Spleen (tissue), 11 donors: ENCODE data around the gene IL7R. TPM values are rescaled to one million over a fixed set of nuclear protein-coding genes. Genes with fewer than 3 reads are reported as not detected.
"Not testable (repeated sequence)": the region's sequence is repeated elsewhere in the genome, so short reads cannot be mapped to it uniquely, and the experiment has no call there.

ENCODE experiments used
- DNase-seq: peaks from one replicate; pipeline ENCODE4 v3.0.0-alpha.2; 2020
- H3K27ac ChIP-seq, 8 donors: fragments of 200-600 bp; sonication (generic) in 7 of 8; 1 replicate in 4 of 8; 2 replicates in 4 of 8; pipeline versions ENCODE4 v1.5.0 to v1.8.0; 2016 to 2021; ENCODE audit warnings: inconsistent platforms in 4 of 8, mild to moderate bottlenecking in 4 of 8, moderate library complexity in 1 of 8
- H3K27me3 ChIP-seq, 7 donors: fragments of 200-600 bp; sonication (generic) in 6 of 7; replicated peaks in 1 of 7; 1 replicate in 4 of 7; 2 replicates in 3 of 7; pipeline versions ENCODE4 v1.5.0 to v1.8.0; 2016 to 2021; ENCODE audit warnings: inconsistent platforms in 3 of 7, mild to moderate bottlenecking in 1 of 7
- H3K36me3 ChIP-seq, 6 donors: fragments of 200-600 bp; sonication (generic) in 5 of 6; 1 replicate in 4 of 6; 2 replicates in 2 of 6; pipeline versions ENCODE4 v1.5.0 to v1.8.0; 2016 to 2021; ENCODE audit warnings: inconsistent platforms in 2 of 6
- H3K4me1 ChIP-seq, 6 donors: fragments of 200-600 bp; sonication (generic) in 5 of 6; 1 replicate in 3 of 6; 2 replicates in 3 of 6; pipeline versions ENCODE4 v1.5.0 to v1.8.0; 2016 to 2021; ENCODE audit warnings: inconsistent platforms in 3 of 6
- H3K4me3 ChIP-seq, 8 donors: fragments of 200-600 bp; sonication (generic) in 7 of 8; 1 replicate in 4 of 8; 2 replicates in 4 of 8; pipeline versions ENCODE4 v1.5.0 to v1.8.0; 2016 to 2021; ENCODE audit warnings: inconsistent platforms in 4 of 8, mild to moderate bottlenecking in 4 of 8, moderate library complexity in 2 of 8
- H3K9me3 ChIP-seq, 8 donors: fragments of 200-600 bp; sonication (generic) in 7 of 8; 1 replicate in 4 of 8; 2 replicates in 4 of 8; pipeline versions ENCODE4 v1.5.0 to v1.8.0; 2016 to 2021; ENCODE audit warnings: inconsistent platforms in 4 of 8
- CTCF ChIP-seq, 11 experiments: fragments of 200-600 bp in 7 of 11; fragments of 450-650 bp in 4 of 11; sonication (generic) in 4 of 11; IDR thresholded peaks in 8 of 11; conservative IDR thresholded peaks in 3 of 11; 1 replicate in 7 of 11; 2 replicates in 4 of 11; pipeline versions ENCODE4 v1.4.0 to v1.8.0; 2016 to 2021; ENCODE audit warnings: antibody characterized with exemption in 11 of 11, inconsistent platforms in 4 of 11, mild to moderate bottlenecking in 1 of 11
- POLR2A ChIP-seq, 3 donors: fragments of 450-650 bp; IDR thresholded peaks; one replicate each; pipeline ENCODE4 v1.5.1; 2017; ENCODE audit warnings: antibody characterized with exemption in 3 of 3, mild to moderate bottlenecking in 1 of 3
- POLR2AphosphoS5 ChIP-seq, 3 donors: sonication (generic); formaldehyde crosslinking; IDR thresholded peaks; one replicate each; pipeline ENCODE4 v1.5.1; 2017; ENCODE audit warnings: antibody characterized with exemption in 3 of 3
- WGBS, 5 donors: extraction: QIAGEN DNeasy Blood & Tissue Kit in 3 of 5; methylation state at CpG; one replicate each; pipeline versions ENCODE4 v1.1.5 to v1.1.7; 2013 to 2018; 5-methylcytosine and 5-hydroxymethylcytosine counted together
- intact Hi-C: fragments of 100-400 bp; cut with DNase I; formaldehyde crosslinking; loops from one replicate; pipeline ENCODE4 v1.15.0; 2023; ENCODE audit warnings: low total_unique reads
- polyA plus RNA-seq, 3 donors: library from polyadenylated mRNA; stranded (reverse); fragments of 200-250 nt; gene quantifications; one replicate each; pipeline ENCODE4 v1.2.1, GENCODE V29; 2013
- total RNA-seq, 7 donors: library from RNA; depleted of rRNA in 3 of 7; stranded (reverse); fragments of >200 nt in 3 of 7; fragmentation: NEBNext Ultra II Directional in 4 of 7; extraction: Animal tissue kit (Norgen Biotek cat#: 25700) in 4 of 7; gene quantifications; one replicate each; pipeline versions ENCODE4 v1.1.0 to v1.2.1, GENCODE V29; 2016 to 2021
- donor health status: healthy with polysubstance abuse.
- donor health status: DM: no; HTN: no; CAD: no; lungs with moderate emphysema.
- donor health status: DM: no; HTN: no; CAD: no.
- donor health status: Bipolar disorder and iron deficiency.
- donor health status: healthy.
- donor health status: DM: no; HTN: no; CAD: no.
- donor health status: DM: yes; HTN: yes; CAD: no.

IL7R gene
- total and polyA plus RNA-seq, 10 donors = 13.5 to 280 (median 96.0) TPM

DNA sequence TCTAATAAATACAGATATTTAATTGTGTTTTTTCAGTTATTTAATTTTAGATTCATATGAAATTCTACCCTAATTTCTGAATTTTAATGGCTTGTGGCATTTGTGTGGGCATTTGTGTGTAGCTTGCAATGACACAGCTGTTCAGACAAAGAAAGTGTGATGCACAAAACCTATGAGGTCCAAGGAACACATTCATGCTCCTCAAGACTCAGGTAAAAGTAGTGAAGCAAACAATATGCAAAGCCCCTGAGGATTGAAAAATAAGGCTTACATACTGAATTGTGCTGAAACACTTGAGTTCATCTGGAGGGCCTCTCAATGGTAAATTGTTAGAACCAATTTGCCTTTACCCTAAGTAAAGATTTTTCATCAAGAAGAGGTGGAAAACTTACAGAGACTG lies 28.1 kb downstream of the IL7R start:
- Histone ChIP-seq H3K4me1 (peaks cover 0 to 20% (median 7%) of the 10 kb centered on the region in 6 donors), H3K27me3 (no peaks in the 10 kb centered on the region), H3K4me3 (no peak overlapping the region), H3K27ac (no peak overlapping the region), H3K36me3 (no peaks in the 10 kb centered on the region), H3K9me3 (no peaks in the 10 kb centered on the region)
- no peak for DNase-seq
- TF ChIP-seq POLR2AphosphoS5 (IDR thresholded peaks at IDR 0.05) (no peak), CTCF (IDR thresholded peaks at IDR 0.05 in 8 of 11, conservative IDR thresholded peaks at IDR 0.05 in 3 of 11) (no peak), POLR2A (IDR thresholded peaks at IDR 0.05) (no peak)
- intact Hi-C loops = no loop called here

DNA sequence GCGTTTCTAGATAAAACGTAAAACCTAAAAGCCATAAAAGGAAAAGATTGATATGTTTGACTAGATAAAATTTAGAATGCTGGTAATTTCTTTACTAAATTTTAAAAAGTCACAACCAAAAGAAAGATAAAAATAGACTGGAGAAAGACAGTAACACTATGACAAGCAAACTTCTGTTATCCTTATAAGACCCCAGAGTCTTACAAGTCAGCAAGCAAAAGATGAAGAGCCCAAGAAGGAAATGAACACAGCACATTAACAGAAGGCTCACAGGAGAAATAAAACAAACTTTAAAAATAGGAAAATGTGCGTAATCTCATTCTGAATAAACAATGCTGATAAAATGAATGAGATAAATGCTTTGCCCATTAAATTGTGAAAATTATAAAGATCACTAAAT lies 29.7 kb downstream of the IL7R start:
- Histone ChIP-seq H3K27ac (no peak overlapping the region), H3K27me3 (no peaks in the 10 kb centered on the region), H3K4me3 (no peak overlapping the region), H3K4me1 (peaks cover 0 to 17% (median 7%) of the 10 kb centered on the region in 6 donors), H3K9me3 (no peaks in the 10 kb centered on the region), H3K36me3 (no peaks in the 10 kb centered on the region)
- TF ChIP-seq POLR2A (IDR thresholded peaks at IDR 0.05) = no peak
- TF ChIP-seq CTCF (IDR thresholded peaks at IDR 0.05 in 8 of 11, conservative IDR thresholded peaks at IDR 0.05 in 3 of 11) = no peak
- no peak for TF ChIP-seq POLR2AphosphoS5 (IDR thresholded peaks at IDR 0.05)
- 59 to 81% (median 75%) methylated on average over 3 of the region's 3 CpGs for WGBS, 5 donors
- DNase-seq = no peak
- intact Hi-C loops = no loop called here

DNA sequence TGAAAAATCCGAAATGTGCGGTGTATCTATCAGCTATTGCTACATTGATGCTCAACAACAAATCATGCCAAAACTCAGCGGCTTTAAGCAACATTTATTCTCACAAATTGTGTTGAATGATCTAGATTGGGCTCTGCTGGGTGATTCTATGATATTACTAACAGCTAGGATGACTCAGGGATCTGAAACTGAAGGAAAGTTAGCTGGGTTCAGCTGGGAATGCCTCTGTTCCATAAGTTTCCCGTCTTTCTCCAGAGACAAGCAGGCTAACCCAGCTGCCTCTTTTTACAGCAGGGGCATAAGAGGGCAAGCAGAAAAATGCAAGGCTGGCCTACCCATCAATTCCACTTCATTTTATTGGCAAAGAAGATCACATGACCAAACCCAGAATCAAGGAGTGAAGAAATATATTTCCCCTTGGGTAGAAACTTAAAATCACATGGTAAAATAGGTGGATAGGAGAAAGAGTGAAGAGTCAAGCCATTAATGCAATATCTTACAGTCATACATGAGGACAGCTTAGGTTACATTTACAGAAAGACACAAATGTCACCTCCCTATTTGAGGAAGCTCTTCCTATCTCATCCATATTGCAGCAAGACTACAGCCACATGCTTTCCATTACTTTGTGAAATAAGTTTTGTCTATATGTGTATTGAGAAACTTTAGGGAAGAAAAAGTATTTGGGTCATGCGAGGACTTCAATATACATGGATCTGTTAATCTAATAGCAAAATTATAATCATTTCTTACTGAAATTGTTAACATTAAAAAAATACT lies 30.8 kb downstream of the IL7R start:
- H3K36me3 ChIP-seq = no peaks in the 10 kb centered on the region
- TF ChIP-seq POLR2AphosphoS5 (IDR thresholded peaks at IDR 0.05) (no peak), POLR2A (IDR thresholded peaks at IDR 0.05) (no peak), CTCF (IDR thresholded peaks at IDR 0.05 in 8 of 11, conservative IDR thresholded peaks at IDR 0.05 in 3 of 11) (no peak)
- H3K9me3 ChIP-seq = no peaks in the 10 kb centered on the region
- no peak for DNase-seq
- peaks cover 0 to 17% (median 7%) of the 10 kb centered on the region in 6 donors for H3K4me1 ChIP-seq
- 52 to 67% (median 62%) methylated on average over 5 of the region's 5 CpGs for WGBS, 5 donors
- no peaks in the 10 kb centered on the region for H3K27me3 ChIP-seq
- intact Hi-C loops = no loop called here
- no peak overlapping the region for H3K27ac ChIP-seq
- no peak overlapping the region for H3K4me3 ChIP-seq

DNA sequence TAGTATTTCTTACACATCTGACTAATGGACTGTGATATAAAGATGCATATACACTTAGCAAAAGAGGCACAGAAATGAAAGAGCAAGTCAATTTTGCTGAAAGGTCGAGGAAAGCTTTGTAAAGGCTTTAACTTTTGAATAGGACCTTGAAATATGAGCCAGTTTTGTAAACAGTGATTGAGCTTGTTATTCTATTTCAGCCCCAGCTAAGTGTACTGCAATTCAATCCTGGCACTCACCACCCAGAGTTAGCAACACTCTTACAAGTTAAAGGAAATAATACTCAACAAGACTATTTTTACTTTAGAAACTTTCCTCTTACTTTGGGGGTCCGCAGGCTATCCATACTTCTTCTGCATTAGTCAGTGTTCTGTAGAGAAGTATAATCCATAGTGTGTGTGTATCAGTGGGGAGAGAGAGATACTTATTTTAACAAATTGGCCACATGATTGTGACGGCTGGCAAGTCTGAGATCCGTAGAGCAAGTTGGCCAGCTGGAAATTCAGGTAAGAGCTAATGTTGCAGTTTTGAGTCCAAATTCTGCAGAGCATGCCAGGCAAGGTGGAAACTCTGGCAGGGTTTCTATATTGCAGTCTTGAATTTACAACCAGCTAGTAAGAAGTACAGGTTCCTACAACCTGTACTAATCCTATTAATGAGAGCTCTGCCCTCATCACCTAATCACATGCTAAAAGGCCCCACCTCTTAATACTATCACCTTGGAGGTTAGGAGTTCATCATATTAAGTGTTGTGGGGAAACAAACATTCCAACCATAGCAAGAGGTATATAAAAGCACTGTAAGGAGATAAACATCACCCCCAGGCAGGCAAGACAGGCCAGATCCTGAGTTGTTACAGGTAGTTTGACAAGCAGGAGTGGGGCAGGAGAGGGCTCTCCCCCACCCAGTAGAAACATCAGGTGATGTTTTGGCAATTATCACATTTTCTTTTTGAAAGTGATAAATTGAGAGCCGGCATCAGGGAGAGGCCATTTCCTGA lies 33.6 kb downstream of the IL7R start:
- WGBS, 5 donors = 73 to 85% (median 79%) methylated on average over 5 of the region's 5 CpGs

GRCh38 chr5:35892799-35893198 lies 36.1 kb downstream of the IL7R start:
- H3K4me1 ChIP-seq, intact Hi-C loops, DNase-seq, H3K27ac ChIP-seq, H3K27me3 ChIP-seq, H3K4me3 ChIP-seq, H3K36me3 ChIP-seq, H3K9me3 ChIP-seq: not testable (repeated sequence)
- WGBS, 5 donors = 92 to 97% (median 95%) methylated on average over 3 to 23 of the region's 23 CpGs

More for the DNA sequence above, 33.6 kb downstream of the IL7R start:
- no peak overlapping the region for H3K27ac ChIP-seq
- intact Hi-C loops = no loop called here
- H3K36me3 ChIP-seq = no peaks in the 10 kb centered on the region
- TF ChIP-seq POLR2A (IDR thresholded peaks at IDR 0.05) = no peak
- no peak for TF ChIP-seq CTCF (IDR thresholded peaks at IDR 0.05 in 8 of 11, conservative IDR thresholded peaks at IDR 0.05 in 3 of 11)
- TF ChIP-seq POLR2AphosphoS5 (IDR thresholded peaks at IDR 0.05) = no peak
- no peak for DNase-seq
- H3K4me1 ChIP-seq = no peaks in the 10 kb centered on the region
- no peaks in the 10 kb centered on the region for H3K9me3 ChIP-seq
- no peaks in the 10 kb centered on the region for H3K27me3 ChIP-seq
- H3K4me3 ChIP-seq = no peak overlapping the region
